IPS DF 6.9 (cell line): Measurements from ENCODE around the gene PTPN5.

Experiments
- DNase-seq: peaks from one replicate; pipeline ENCODE4 v3.0.0-alpha.2; 2013; ENCODE audit warnings: low read depth, low spot score
- H3K27ac ChIP-seq: one replicate; pipeline ENCODE4 v1.5.1; 2013; ENCODE audit warnings: low read length, control low read depth
- H3K27me3 ChIP-seq: 2 replicates; pipeline ENCODE4 v1.6.1; 2013; ENCODE audit warnings: mild to moderate bottlenecking, low read length; ENCODE audit not compliant: control insufficient read depth, insufficient read depth
- H3K36me3 ChIP-seq: 2 replicates; pipeline ENCODE4 v1.6.1; 2013; ENCODE audit warnings: low read length; ENCODE audit not compliant: control insufficient read depth, insufficient read depth
- H3K4me1 ChIP-seq: 2 replicates; pipeline ENCODE4 v1.6.1; 2013; ENCODE audit warnings: low read length; ENCODE audit not compliant: control insufficient read depth, insufficient read depth
- H3K4me3 ChIP-seq: 2 replicates; pipeline ENCODE4 v1.5.1; 2013; ENCODE audit warnings: mild to moderate bottlenecking, low read length
- H3K9me3 ChIP-seq: 2 replicates; pipeline ENCODE4 v1.6.1; 2013; ENCODE audit warnings: low read length, inconsistent platforms; ENCODE audit not compliant: control insufficient read depth, insufficient read depth
- WGBS: extraction: QIAGEN DNeasy Blood & Tissue Kit; methylation state at CpG from one replicate; pipeline ENCODE4 v1.1.7; 2013; ENCODE audit warnings: mixed read lengths, missing lambda C conversion rate; ENCODE audit not compliant: insufficient read length, insufficient coverage; 5-methylcytosine and 5-hydroxymethylcytosine counted together

The PTPN5 gene

GRCh38 chr11:18791969-18792628 is 501 bp upstream of the PTPN5 start:
- Histone ChIP-seq H3K9me3 (no peaks in the 10 kb centered on the region), H3K27me3 (peaks cover 12% of the 10 kb centered on the region; the same call in 1 of the 2 replicates), H3K36me3 (no peaks in the 10 kb centered on the region), H3K4me1 (0 out of 2 replicates have a peak, but pooled peaks cover 1% of the 10 kb centered on the region), H3K27ac (no peak overlapping the region), H3K4me3 (peak overlapping the region; percentile 64; the same call in 1 of the 2 replicates)
- no CpG with 5 or more reads among the region's 43 CpGs for WGBS
- DNase-seq: no peak

GRCh38 chr11:18790883-18791206 is 753 bp downstream of the PTPN5 start:
- Histone ChIP-seq H3K27ac (no peak overlapping the region), H3K4me1 (0 out of 2 replicates have a peak, but pooled peaks cover 1% of the 10 kb centered on the region), H3K27me3 (peaks cover 12% of the 10 kb centered on the region; the same call in 1 of the 2 replicates), H3K9me3 (no peaks in the 10 kb centered on the region), H3K4me3 (peak overlapping the region; percentile 64; the same call in 1 of the 2 replicates), H3K36me3 (no peaks in the 10 kb centered on the region)
- no peak for DNase-seq
- whole genome bisulfite sequencing: no CpG with 5 or more reads among the region's 17 CpGs

GRCh38 chr11:18789942-18790341 is 1.7 kb downstream of the PTPN5 start:
- no peak for DNase-seq
- peaks cover 12% of the 10 kb centered on the region; the same call in 1 of the 2 replicates for H3K27me3 ChIP-seq
- no CpG with 5 or more reads among the region's 8 CpGs for WGBS
- H3K4me1 ChIP-seq: 0 out of 2 replicates have a peak, but pooled peaks cover 1% of the 10 kb centered on the region
- no peaks in the 10 kb centered on the region for H3K9me3 ChIP-seq
- H3K36me3 ChIP-seq: no peaks in the 10 kb centered on the region
- no peak overlapping the region for H3K27ac ChIP-seq
- no peak overlapping the region for H3K4me3 ChIP-seq

GRCh38 chr11:18785411-18785810 is 6.2 kb downstream of the PTPN5 start:
- Histone ChIP-seq H3K4me3 (no peak overlapping the region), H3K27ac (no peak overlapping the region), H3K36me3 (no peaks in the 10 kb centered on the region), H3K9me3 (no peaks in the 10 kb centered on the region), H3K27me3 (peaks cover 4% of the 10 kb centered on the region; the same call in 1 of the 2 replicates), H3K4me1 (0 out of 2 replicates have a peak, but pooled peaks cover under 1% of the 10 kb centered on the region)
- WGBS: no CpG with 5 or more reads among the region's 4 CpGs
- no peak for DNase-seq

GRCh38 chr11:18780896-18781295 is 10.7 kb downstream of the PTPN5 start:
- H3K27ac ChIP-seq: no peak overlapping the region
- 0 out of 2 replicates have a peak, but pooled peaks cover 1% of the 10 kb centered on the region for H3K4me1 ChIP-seq
- no peak overlapping the region for H3K4me3 ChIP-seq
- no peak for DNase-seq
- H3K36me3 ChIP-seq: no peaks in the 10 kb centered on the region
- no peaks in the 10 kb centered on the region for H3K27me3 ChIP-seq
- no peaks in the 10 kb centered on the region for H3K9me3 ChIP-seq
- WGBS: no CpG with 5 or more reads among the region's 6 CpGs

- DNase-seq: no peak
- Histone ChIP-seq H3K27ac (no peak overlapping the region), H3K9me3 (no peaks in the 10 kb centered on the region), H3K27me3 (no peaks in the 10 kb centered on the region), H3K4me3 (no peak overlapping the region), H3K36me3 (no peaks in the 10 kb centered on the region), H3K4me1 (0 out of 2 replicates have a peak, but pooled peaks cover 1% of the 10 kb centered on the region)
- no CpG with 5 or more reads among the region's 4 CpGs for WGBS
Observed at GRCh38 chr11:18780329-18780728, 11.3 kb downstream of the PTPN5 start.

GRCh38 chr11:18778468-18778867 is 13.1 kb downstream of the PTPN5 start:
- DNase-seq: no peak
- WGBS: no CpG with 5 or more reads among the region's 4 CpGs
- H3K4me1 ChIP-seq: 0 out of 2 replicates have a peak, but pooled peaks cover 1% of the 10 kb centered on the region

GRCh38 chr11:18776324-18776723 is 15.3 kb downstream of the PTPN5 start:
- Histone ChIP-seq H3K4me3 (no peak overlapping the region), H3K27me3 (no peaks in the 10 kb centered on the region), H3K9me3 (no peaks in the 10 kb centered on the region), H3K36me3 (no peaks in the 10 kb centered on the region), H3K4me1 (peaks cover 8% of the 10 kb centered on the region), H3K27ac (no peak overlapping the region)
- no peak for DNase-seq
- no CpG with 5 or more reads among the region's 6 CpGs for whole genome bisulfite sequencing

More at GRCh38 chr11:18778468-18778867, 13.1 kb downstream of the PTPN5 start:
- Histone ChIP-seq H3K36me3 (no peaks in the 10 kb centered on the region), H3K4me3 (no peak overlapping the region), H3K27me3 (no peaks in the 10 kb centered on the region), H3K9me3 (no peaks in the 10 kb centered on the region), H3K27ac (no peak overlapping the region)

GRCh38 chr11:18775492-18776292 is 15.9 kb downstream of the PTPN5 start:
- no CpG with 5 or more reads among the region's 16 CpGs for WGBS
- Histone ChIP-seq H3K4me1 (peaks cover 8% of the 10 kb centered on the region), H3K27ac (no peak overlapping the region), H3K27me3 (no peaks in the 10 kb centered on the region), H3K9me3 (no peaks in the 10 kb centered on the region), H3K4me3 (no peak overlapping the region), H3K36me3 (no peaks in the 10 kb centered on the region)
- no peak for DNase-seq

GRCh38 chr11:18774801-18775200 is 16.8 kb downstream of the PTPN5 start:
- no peak overlapping the region for H3K27ac ChIP-seq
- no peak overlapping the region for H3K4me3 ChIP-seq
- no peaks in the 10 kb centered on the region for H3K27me3 ChIP-seq
- no CpG with 5 or more reads among the region's 7 CpGs for WGBS
- H3K4me1 ChIP-seq: peaks cover 6% of the 10 kb centered on the region
- H3K36me3 ChIP-seq: no peaks in the 10 kb centered on the region
- DNase-seq: no peak
- H3K9me3 ChIP-seq: no peaks in the 10 kb centered on the region
